NCI-H2081 treated with DMSO at 0.1 percent for 48 hours (cell line): Measurements from ENCODE around the gene CDH4.
"Not testable (repeated sequence)": the region's sequence is repeated elsewhere in the genome, so short reads cannot be mapped to it uniquely, and the experiment has no call there.

Source experiments
- DNase-seq: peaks from one replicate; lab custom pipeline; 2025; lab: John Stamatoyannopoulos, UW

CDH4 gene

GRCh38 chr20:61978491-61978890 lies 726.4 kb downstream of the CDH4 start:
- no peak for DNase-seq

DNA sequence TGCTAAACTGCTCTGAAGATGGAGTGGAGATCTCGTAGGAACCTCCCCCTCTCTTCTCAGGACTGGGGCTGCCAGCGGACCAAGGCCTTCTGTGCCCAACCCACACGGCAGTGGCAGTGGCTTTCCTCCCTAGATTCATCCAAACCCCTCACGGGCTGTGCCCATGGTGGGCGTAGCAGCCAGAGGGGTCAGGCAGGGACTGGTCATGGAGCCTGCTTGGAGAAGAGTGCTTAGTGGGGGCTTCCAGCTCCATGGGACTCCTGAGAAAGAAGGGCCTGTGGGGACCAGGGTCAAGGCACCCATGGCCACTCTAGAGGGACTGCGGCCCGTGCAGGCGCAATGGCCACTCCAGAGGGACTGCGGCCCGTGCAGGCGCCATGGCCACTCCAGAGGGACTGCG lies 727.0 kb downstream of the CDH4 start:
- no peak for DNase-seq

DNA sequence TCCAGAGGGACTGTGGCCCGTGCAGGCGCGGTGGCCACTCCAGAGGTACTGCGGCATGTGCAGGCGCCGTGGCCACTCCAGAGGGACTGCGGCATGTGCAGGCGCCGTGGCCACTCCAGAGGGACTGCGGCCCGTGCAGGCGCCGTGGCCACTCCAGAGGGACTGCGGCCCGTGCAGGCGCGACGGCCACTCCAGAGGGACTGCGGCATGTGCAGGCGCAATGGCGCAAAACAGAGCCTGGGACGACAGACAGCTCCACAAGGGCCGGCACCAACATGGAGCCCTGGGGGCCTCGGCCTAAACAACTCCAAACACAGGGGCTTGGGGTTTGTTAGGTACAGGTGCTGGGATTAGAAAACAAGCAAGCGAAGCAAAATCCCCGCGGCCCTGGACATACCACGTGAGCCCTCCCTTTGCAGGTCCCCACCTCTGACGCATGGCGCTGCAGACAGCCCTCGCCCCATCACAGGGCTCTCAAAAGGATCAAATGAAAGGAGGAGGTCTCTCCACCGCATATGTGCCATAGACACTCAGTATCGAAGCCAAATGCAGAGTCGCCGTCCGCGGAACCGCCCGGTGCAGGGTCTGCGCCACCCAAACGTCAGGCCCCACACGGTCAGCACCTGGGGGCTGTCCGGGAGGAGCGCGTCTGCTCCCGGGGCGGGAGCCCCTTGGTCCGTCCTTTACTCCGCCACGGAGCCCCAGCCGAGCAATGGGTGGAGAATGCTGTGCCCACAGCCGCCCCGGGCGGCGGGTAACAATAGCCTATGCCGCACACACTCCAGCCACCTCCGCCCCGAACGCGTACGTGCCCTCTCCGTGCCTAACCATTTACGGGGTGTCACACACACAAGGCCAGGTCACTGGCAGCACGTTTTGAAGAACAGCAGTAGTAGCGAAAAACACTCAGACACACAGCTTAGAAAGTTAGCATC lies 727.9 kb downstream of the CDH4 start:
- DNase-seq = no peak

DNA sequence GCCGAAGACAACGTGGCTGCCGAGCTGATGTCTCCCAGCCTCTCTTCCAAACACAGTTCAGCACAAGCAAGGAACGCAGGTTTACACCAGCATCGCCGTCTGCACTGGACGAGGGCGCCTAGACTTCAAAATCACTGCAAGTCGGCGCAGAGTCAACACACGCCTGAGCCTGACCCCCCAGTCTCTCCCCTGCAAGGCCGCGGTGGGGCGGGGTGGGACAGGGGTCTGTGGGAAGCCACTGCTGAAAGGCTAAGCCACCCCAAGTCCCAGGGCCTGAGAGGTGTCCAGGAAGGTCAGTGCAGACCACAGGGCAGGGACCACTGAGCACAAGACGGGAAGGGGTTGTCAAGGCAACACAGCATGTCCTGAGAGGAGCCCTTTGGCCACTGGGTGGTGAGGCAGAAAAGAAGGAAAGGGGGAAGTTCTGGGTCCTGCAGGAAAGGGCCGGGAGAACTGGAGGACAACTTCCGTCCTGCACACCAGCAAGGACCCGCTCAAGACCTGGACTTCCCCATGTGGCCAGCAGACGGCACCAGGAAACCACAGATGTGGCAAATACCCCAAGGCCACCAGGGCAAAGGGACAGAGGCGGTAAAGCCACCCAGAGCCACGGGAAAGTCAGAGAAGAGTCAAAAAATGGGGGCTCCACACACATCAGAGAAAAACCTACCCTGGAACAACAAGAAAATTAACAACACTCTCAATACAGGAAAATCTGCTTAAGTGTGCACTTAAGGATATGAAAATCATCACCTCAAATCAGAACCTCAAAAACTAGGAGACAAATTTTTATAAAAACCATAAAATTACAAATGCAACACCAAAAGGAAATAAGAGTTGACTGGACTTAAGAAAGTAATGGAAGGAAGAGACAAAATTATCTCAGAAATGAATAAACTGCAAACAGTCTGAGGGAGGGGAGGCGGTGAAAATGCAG lies 728.9 kb downstream of the CDH4 start:
- DNase-seq = no peak

DNA sequence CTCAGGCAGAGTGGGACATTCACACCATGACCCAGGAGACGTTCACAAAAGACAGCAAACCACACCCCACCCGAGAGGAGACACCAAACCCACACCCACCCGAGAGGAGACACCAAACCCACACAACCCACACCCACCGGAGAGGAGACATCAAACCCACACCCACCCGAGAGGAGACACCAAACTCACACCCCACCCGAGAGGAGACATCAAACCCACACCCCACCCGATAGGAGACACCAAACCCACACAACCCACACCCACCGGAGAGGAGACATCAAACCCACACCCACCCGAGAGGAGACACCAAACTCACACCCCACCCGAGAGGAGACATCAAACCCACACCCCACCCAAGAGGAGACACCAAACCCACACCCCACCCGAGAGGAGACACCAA lies 729.6 kb downstream of the CDH4 start:
- not testable (repeated sequence) for DNase-seq

DNA sequence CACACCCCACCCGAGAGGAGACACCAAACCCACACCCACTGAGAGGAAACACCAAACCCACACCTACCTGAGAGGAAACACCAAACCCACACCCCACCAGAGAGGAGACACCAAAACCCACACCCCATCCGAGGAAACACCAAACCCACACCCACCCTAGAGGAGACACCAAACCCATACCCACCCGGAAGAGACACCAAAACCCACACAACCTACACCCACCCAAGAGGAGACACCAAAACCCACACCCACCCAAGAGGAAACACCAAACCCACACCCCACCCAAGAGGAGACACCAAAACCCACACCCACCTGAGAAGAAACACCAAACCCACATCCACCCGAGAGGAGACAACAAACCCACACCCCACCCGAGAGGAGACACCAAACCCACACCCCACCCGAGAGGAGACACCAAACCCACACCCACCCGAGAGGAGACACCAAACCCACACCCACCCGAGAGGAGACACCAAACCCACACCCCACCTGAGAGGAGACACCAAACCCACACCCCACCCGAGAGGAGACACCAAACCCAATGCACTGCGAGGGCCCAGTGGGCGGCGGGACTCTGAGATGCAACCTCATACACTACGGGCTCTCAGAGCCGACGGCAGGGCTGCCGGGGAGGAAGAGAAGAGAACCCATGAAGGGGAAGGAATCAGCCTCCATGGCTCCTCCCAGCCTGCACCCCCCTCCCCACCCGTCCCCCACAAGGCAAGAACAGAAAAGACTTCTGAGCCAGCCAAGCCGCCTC lies 730.3 kb downstream of the CDH4 start:
- DNase-seq = no peak

- DNase-seq = no peak
Observed at GRCh38 chr20:61982951-61983315, 730.9 kb downstream of the CDH4 start.

GRCh38 chr20:61983965-61984364 lies 731.9 kb downstream of the CDH4 start:
- DNase-seq = no peak

DNA sequence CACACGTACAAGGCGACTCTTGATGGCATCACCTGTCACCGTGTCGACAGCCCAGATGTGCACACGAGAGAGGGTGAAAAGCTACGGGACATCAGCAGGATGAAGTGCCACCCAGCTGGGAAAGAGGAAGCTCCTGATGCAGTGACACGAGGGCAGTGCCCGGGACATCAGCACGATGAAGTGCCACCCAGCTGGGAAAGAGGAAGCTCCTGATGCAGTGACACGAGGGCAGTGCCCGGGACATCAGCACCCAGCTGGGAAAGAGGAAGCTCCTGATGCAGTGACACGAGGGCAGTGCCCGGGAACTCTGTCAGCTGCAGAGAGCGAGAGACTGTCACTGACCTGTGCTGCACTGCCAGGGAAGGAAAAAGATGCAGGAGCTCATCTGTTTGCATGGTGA lies 732.4 kb downstream of the CDH4 start:
- not testable (repeated sequence) for DNase-seq

- no peak for DNase-seq
Observed at GRCh38 chr20:61985096-61985495, 733.0 kb downstream of the CDH4 start.

DNA sequence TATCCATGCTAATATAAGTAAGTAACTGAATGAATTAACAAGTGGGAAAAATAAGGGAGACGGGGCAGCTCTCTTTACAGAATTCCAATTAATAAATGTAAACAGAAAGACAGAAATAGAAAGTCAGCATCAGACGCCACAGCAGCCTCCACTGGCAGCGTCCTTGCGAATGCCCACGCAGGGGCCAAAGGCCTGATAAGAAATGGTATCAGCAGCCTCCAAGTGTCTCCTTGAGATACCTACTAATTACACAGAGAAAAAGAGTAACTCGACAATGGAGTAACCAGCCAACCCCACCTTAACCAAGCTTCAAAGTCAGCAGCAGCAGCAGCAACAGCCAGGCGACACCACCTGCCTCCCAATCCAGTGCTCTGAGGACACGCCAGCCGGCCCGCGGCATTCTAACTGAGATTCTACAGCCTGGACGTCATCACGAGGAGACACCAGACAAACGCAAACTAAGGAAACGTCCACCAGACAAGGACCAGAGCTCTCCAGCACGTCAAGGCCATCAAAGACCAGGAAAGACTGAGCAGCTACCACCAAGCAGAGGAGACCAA lies 734.8 kb downstream of the CDH4 start:
- no peak for DNase-seq

DNA sequence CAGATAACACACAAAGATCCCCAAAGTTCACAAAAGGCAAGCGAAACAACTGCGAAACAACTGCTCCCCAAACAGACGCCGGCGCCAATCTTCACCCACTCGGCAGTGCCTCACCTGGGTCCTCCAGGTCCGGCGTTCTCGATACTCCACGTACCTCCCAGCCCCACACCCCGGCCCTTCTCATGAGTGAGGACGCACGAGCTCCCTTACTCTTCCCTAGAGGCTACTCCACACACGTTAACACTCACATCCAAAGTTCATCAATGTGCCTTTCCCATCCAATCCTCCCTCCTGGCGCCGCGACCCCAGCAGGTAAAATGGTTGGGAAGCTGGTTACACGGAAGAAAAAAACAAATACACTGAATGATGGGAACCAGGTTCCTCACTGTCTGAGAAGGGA lies 736.6 kb downstream of the CDH4 start:
- no peak for DNase-seq

GRCh38 chr20:61989741-61990140 lies 737.7 kb downstream of the CDH4 start:
- no peak for DNase-seq
